Testis (tissue), 2 donors: ENCODE data around the gene TOGARAM1.
"Not testable (repeated sequence)": the region's sequence is repeated elsewhere in the genome, so short reads cannot be mapped to it uniquely, and the experiment has no call there.

Source experiments
- POLR2A ChIP-seq: fragments of 450-650 bp; IDR thresholded peaks from one replicate; pipeline ENCODE4 v1.6.1; 2017; ENCODE audit warnings: antibody characterized with exemption, mild to moderate bottlenecking, moderate library complexity
- TF ChIP-seq, protein P1 (sequence below), 3 experiments: fragments of 450-650 bp in 2 of 3; fragments of 200-600 bp in 1 of 3; sonication (generic) in 1 of 3; IDR thresholded peaks; one replicate each; pipeline ENCODE4 v1.5.1; 2016 to 2019; ENCODE audit warnings: antibody characterized with exemption in 3 of 3, mild to moderate bottlenecking in 2 of 3, moderate library complexity in 1 of 3

GRCh38 chr14:45081096-45081495, 119.1 kb downstream of the TOGARAM1 start:
- TF ChIP-seq, protein P1, sequence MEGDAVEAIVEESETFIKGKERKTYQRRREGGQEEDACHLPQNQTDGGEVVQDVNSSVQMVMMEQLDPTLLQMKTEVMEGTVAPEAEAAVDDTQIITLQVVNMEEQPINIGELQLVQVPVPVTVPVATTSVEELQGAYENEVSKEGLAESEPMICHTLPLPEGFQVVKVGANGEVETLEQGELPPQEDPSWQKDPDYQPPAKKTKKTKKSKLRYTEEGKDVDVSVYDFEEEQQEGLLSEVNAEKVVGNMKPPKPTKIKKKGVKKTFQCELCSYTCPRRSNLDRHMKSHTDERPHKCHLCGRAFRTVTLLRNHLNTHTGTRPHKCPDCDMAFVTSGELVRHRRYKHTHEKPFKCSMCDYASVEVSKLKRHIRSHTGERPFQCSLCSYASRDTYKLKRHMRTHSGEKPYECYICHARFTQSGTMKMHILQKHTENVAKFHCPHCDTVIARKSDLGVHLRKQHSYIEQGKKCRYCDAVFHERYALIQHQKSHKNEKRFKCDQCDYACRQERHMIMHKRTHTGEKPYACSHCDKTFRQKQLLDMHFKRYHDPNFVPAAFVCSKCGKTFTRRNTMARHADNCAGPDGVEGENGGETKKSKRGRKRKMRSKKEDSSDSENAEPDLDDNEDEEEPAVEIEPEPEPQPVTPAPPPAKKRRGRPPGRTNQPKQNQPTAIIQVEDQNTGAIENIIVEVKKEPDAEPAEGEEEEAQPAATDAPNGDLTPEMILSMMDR (IDR thresholded peaks at IDR 0.05): not testable (repeated sequence)
- not testable (repeated sequence) for TF ChIP-seq POLR2A
